ENCODE results near the gene MYBBP1A.

The MYBBP1A gene

DNA sequence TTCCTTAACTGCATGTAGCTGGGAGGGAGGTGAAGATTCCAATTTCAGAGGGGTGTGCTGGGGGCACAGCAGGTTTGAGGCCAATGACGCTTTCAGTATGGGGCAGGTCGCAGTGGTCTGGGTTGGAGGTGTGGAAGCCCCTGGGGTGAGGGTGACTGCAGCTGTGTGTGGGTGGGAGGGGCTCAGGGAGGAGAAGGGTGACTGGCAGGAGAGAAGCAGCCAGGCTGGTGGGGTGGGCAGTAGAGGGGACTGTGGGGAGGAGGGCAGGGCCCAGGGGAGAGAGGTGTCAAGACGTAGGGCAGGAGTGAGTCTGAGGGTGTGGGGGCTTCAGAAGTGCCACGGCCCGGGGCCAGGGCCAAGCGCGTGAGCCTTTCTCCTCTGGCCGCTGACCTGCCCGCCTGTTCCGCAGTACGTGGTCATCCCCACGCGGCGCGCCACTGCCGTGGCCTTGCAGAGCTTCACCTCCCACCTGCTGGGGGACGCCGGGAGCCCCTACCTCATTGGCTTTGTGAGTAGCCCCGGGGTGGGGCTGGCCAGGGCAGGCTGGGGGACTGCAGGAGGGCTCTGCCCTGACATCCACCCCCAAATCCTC lies 19.4 kb downstream of the MYBBP1A start:
- DNase-seq: no peak

DNA sequence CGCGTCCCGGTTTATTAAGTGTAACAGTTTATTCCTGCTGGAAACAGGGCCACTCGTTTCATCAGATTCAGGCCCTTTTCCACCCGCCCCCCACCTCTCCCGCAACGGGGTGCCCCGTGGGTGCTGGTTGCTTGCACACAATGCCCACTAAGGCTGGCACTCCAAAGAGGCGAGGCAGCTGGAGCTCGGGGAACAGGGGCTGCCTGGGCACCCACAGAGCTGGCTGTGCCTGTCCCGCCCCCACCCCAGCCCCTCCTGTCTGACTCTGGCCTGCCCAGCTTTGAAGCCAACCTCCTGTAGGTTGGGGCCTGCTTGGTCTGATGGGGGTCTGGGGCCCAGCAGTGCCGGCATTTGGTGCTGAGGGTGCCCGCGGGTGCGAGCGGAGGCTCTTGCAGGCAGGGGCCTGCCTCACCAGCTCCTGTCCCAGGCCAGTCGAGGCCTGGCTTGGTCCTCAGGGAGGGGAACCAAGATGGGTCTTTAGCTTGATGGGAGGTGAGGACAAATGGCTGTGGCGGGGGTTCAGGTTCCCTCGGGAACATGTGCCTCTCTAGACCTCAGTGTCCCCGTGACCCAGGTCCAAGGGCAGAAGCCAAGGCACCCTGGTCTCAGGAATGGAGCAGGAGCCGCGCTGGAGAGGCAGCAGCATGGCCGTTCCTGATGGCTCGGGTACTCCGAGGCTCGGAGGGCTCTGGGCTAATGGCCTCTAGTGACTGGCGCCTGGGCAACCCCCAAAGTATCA lies 20.1 kb downstream of the MYBBP1A start:
- DNase-seq: no peak

DNA sequence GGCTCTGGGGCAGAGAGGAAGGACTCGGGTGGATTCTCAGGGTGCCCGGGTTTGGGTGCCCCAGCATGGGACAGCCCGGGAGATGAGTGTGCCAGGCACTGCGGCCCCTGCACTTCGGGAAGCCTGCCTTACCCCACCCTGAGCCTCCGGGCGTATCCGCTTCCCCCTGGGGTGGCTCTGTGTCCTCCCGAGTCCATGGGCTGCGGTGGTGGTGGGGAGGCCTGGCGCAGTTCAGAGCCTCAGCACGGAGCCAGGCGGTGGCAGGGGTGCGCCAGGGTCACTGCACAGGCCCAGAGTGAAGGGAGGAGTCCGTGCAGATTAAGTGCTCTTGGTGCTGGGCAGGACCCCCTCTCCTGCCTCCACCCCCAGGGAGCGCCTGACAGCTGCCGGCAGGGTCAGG lies 20.7 kb downstream of the MYBBP1A start:
- DNase-seq: no peak

DNA sequence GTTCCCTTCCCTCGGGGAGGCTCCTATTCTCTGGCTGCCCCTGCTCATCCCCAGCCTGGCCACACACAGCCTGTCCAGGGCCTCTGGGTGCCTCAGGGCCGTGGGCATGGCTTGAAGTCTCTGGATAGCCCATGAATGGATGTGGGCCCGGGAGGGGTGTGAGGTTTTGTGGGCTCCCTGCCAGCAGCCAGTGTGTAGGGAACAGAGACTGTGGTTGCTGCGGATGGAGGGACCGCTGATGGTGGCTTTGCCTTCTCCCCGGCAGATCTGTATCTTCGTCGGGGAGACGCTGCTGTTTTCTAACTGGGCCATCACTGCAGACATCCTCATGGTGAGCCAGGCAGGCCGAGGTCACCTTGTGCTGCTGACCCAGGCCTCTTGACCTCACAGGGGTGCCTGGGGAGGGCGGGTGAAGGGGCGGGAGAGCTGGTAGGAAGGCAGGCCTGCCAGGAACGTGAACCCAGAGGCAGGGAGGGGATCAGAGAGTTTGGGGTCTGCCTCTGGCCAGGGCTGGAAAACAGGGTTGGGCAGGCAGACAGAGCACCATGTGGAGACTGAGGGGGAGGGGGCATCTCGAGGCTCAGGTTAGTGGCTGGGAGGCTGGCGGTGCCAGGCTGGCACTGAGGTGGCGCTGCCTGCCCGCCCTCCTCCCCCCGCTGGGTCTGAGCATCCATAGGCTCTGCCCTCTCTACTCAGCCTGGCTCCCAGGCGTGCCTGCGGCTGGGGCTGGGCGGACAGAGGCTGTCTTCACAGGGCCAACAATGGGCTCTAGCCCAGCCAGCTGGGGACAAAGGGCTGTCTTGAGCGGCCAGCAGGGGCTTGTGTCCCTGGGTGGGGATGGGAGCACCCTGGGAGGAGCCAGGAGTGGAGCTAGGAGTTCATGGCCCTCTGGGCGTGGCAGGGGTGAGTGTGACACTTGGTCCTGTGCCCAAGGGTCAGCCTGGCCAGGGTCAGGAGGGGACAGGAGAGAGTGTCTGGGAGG lies 21.4 kb downstream of the MYBBP1A start:
- DNase-seq: no peak

DNA sequence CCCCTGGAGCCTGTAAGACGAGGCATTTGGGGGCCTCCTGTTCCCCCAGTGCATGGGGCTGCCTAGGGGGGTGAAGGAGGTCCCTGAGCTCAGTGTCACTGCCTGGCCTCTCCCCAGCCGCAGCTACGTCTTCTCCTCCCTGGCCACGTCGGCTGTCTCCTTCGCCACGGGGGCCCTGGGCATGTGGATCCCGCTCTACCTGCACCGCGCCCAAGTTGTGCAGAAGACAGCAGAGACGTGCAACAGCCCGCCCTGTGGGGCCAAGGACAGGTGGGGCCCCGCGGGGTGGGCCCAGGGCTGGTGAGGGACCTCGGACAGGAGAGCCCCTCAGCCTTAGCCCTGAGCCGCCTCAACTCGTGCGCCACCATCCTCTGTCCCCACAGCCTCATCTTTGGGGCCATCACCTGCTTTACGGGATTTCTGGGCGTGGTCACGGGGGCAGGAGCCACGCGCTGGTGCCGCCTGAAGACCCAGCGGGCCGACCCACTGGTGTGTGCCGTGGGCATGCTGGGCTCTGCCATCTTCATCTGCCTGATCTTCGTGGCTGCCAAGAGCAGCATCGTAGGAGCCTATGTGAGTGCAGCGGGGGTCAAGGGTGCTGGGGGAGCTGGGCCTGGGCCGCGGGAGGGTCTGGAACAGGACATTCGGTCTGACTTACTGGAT lies 22.2 kb downstream of the MYBBP1A start:
- DNase-seq: no peak

DNA sequence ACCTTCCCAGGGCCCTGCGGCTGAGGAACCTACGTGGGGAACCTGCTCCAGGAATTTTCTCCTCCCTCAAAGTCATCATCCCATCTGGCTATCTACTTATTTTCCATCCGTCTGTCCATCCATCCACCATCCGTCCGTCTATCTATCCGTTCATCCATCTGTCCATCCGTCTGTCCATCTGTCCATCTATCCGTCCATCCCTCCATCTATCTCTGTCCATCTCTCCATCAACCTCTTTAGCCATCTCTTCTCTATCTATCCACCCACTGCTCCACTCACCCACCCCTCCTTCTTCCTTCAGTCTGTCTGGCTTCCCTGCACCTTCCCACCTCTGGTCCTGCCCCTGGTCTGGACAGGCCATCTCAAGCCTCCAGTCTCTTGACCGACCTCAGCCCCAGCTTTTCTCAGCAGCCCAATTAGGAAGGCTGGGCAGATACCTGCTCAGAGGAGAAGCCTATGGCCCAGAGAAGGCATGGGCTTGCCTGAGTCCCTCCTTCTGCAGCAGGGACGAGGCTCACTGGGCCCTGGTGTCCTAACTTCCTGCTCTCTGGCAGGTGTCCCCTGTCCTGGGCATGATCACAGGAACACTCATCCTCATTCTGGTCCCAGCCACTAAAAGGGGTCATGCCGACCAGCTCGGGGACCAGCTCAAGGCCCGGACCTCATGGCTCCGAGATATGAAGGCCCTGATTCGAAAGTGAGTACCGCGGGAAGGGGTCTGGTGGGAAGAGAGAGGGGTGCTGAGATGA lies 23.0 kb downstream of the MYBBP1A start:
- DNase-seq: no peak

DNA sequence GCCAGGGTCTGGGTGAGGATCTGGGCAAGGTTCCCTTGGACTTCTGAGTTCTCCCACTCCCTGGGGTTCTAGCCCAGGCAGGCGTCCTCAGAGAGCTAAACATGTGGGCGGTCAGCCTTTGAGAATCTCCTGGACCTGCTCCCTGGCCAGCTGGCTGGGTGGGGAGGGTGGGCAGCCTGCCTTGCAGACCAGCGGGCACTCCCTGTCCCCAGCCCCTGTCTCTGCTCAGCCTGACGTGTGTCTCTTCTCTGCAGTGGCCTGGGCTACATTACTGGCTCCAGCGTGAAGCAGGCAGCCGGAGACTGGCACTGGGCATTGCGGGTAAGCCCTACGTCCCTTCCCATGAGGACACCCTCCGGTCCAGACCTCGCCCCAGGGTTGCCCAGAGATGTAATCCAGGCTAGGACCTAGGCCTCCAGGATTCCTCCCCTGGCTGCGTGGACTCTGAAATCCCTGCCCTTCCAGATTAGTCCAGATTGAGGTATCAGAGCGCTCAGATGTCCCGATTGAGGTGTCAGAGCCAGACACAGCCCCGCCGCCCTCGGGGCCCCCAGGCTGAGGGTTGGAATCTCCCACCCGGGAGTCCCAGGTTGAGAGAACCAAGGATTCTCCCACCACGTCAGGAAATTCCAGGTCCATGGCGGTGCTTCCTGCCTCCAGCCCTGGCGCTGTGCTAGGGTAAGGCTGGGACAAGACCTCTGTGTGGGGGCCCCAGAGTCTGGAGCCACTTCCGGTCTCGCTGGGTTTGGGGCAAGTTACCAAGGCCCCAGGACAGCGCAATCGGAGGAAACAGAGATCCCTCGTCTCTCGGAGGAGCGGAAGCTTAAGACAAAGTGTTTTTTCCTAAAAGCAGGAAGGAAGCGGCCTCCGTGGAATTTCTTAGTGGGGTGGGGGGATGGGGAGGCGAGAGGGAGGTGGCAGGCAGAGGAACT lies 24.1 kb downstream of the MYBBP1A start:
- DNase-seq: no peak

DNA sequence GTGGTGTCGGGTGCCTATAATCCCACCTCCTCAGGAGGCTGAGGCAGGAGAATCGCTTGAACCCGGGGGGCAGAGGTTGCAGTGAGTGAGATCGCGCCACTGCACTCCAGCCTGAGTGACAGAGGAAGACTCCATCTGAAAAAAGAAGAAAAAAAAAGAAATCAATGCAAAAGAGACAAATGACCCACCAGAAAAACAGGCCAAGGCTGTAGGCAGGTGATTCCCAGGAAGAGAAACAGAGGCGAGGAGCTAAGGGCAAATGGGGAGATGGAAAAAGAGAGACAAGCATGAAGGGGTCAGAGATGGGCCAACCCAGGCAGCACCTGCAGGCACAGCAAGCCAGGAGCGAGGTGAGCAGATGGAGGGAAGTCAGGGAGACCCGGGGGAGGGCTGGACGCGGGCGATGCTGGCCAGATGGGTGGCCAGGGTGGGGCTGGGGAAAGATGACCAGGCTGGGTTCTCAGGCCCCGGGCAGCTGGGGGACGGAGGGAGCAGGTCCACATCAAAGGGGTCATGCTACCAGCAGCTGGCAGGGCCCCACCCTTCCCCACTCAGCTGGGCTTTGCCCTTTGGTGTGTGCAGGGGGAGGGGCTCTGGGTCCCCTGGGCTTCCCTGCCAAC lies 25.5 kb downstream of the MYBBP1A start:
- no peak for DNase-seq

DNA sequence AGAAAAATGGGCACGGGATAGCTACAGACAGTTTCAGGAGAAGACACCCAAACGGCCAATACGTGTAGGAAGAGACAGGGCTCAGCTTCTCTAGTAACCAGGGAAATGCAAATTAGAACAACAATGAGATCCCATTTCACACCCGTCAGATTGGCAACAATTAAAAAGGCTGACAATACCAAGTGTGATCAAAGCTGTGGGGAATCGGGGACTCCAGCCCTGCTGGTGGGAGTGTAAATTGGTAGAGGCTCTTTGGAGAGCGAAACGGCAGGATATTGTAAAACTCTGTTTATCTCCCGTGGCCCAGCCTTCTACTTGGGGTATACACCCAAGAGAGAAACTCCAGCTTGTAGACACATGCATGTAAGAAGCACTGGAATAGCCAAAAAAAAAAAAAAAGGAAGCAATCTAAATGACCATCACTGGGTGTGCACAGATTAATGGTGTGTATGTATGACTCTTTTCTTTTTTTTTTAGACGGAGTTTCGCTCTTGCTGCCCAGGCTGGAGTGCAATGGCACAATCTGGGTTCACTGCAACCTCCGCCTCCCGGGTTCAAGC lies 27.5 kb downstream of the MYBBP1A start:
- no peak for DNase-seq

DNA sequence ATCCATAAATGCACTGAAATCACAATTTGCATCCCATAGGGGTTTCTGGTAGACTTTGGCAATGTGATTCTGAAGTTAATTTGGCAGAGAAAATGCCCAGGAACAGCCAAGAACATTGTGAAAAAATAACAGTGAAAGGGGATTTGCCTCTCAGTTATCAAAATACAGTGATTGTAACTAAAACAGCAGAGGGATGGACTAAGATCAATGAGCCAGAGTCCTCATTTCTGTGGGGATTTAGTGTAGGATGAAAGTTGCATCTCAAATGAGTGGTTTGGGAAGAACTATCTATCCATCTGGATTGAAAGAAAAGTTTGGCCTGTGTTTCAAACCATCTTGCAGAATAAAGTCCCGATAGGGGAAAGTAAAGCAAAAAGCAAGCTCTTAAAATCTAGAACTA lies 28.1 kb downstream of the MYBBP1A start:
- DNase-seq: no peak

DNA sequence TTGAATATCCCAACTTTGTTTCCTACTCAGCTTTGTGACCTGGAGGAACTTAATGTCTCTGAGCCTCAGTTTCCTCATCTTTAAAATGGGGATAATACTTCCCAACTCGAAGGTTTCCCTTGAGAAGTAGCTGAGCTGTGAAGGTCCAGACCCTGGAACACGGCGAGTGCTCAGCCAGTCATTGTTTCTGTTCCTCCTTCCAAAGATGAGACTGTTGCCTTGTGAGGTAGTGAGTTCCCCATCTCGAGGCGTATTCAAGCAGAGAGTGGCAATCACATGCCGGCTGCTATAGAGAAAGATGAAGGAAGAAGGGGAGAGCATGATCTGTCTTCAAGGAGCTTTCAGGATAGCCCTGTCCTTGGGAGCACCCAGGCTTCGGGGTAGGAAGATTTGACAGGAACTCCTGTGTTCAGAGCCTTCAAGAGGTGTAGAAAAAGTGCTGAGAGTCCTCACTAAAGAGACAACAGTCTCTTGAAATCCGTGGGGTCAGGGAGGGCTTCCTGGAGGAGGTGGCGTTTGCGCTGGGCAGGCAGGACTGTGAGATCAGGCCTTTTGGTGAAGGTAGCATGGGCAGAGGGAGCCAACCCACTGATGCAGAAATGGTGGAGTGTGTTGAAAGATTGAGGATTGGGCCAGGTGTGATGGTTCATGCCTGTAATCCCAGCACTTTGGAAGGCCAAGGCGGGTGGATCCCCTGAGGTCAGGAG lies 29.3 kb downstream of the MYBBP1A start:
- DNase-seq: no peak

DNA sequence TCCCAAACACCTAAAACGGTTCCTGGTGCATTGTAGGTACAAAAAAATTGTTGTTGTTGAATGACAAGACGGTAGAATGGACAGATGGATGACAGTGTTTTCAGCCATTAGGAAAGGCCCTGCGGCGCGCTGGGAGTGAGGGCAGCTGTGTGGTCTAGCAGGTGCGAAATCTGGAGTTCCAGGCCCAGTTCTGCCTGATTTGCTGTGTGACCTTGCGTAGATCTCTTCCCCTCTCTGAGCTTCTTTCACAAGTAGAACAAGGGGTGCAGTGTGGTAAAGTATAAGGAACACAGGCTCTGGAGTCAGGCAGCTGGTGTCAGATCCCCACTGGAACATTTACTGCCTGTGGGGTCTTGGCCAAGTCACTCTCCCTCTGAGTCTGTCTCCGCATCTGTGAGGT lies 31.2 kb downstream of the MYBBP1A start:
- no peak for DNase-seq

DNA sequence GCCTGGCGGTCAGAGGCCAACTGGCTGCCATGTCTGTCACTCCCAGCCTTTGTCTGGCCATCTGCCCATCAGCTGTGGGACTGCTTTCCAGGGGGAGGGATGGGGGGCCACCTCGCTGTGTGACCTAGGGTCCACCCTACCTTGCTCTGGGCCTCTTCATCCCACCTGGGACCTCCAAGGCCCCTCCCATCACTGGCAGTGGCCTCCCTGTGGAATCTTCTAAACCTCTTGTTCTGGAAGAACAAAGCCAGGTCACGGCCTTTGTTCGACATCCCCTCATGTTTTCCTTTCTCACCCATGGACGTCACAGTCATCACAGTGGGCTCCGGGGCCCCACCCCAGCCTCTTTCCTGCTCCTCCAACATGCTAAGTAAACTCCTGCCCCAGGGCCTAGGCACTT lies 32.5 kb downstream of the MYBBP1A start:
- DNase-seq: no peak

DNA sequence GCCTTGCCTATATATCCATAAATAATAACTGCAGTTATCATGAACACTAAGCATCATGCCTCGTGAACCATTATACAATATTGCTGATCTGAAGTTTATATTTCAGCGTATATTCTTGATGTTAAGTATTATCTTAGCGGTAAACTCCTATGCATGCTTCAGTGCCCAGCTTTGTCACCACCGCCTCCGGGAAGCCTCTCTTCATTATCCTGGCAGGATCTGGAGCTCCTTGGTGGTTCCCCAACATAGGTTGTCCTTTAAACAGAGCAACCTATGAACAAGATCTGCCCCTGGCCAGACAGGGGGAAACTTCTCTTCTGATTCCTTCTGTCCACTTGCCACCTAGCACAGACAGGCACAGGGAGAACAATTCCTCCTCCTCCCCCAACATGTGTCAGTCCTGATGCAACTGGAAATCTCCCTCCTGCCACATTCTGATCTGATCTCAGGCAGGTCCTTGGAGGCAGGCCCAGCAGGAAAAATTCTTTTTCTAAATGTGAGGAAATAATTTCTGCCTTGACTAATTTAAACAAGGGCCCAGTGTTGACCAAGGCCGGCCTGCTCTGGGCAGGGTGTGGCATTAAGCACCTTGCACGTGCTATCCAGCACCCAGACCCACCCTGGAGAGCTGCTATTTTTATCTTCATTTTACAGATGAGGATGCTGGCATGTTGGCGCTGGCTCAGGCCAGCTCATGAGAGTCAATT lies 34.1 kb downstream of the MYBBP1A start:
- no peak for DNase-seq

DNA sequence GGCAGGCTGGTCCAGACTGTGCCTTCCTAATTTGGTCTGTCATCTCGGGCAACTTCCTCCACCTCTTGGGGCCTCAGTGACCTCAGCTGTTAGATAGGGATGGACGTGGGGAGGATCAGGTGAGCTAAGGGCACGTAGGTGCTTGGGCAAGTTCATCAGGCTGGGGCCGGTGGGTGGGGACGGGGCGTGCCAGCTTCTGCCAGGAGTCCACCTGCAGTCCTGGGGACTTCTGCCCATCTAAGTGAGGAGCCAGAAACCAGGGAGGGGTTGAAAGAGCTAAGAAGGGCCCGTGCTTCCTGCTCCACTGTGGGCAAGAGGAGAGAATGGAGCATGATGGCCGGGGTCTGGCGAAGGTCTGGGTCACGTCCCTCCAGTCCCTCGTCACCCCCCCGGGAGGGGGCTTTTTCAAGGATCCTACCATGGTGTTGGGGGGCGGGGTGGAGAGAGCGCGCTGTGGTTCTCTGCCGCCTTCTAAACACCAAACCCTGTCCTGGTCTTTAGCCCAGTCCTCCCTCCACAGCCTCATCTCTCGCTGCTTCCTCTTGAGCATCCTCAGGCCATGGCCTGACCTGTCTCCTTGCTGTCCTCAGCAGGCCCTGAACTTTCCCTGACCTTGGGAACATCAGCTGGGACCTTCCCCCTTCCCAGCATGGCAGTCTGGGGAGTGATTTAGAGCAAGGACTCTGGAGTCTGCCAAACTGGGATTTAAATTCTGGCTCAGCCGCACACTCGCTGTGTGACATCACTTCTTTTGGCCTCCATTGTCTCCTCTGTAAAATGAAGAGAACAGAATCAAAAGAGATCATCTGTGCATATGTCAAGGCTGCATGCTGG lies 34.9 kb downstream of the MYBBP1A start:
- DNase-seq: no peak

DNA sequence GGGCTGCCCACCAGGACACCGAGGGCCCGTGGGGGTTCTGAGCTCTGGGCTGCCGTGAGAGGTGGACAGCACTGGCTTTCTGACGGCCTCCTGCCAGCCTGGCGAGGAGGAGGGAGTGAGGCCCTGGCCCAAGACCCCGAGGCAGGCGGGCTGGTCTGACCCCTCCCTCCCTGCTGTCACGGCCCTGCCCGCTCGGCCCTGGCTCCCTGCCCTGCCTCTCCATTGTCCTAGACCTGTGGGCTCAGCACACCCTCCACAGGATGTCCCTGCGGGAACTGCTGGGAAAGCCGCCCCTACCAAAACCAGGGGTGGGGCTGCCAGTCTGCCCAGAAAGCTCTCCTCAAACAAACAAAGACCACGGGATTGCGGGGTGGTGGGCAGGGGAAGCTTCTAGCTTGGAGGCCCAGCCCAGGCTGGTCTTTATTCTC lies 35.8 kb downstream of the MYBBP1A start:
- no peak for DNase-seq

DNA sequence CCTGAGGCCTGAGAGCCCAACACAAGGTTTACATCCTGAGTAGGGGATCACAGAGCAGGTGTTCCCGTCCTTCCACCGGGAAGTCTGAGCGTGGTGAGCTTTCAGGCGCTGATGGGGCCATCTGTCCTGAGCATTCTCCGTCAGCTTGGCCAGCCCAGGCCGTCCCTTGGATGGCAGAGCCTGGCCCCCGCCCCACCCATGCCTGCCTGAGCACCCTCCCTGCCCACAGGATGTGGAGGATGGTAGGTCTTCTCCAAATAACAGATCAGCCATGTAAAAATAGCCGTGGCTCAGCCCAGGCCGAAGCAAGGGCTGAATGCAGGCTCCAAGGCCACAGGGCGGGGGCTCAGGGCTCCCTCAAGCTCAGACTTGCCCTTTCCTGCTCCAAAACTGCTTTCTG lies 36.3 kb downstream of the MYBBP1A start:
- DNase-seq: no peak

DNA sequence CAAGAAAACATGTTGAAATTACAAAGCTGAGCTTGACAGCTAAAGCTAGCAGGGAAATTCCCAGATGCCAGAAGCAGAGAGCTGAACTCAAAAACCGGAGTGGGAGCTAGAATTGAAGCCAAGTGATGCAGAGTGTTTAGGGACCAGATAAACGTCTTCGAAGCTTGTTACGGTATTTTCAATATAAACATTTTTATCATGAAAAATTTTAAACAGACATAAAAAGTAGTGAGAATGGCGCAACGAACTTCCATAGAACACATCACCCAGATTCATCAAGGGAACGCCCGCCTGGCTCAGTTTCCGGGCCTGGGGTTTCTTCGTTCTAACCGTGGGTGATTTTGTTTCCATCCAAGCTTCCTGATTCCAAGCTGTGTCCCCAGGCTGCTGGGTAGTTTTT lies 38.4 kb downstream of the MYBBP1A start:
- no peak for DNase-seq

Measured in T1000 (cell line).